GM12872 (cell line): Measurements from ENCODE around the gene STK17A.

ENCODE experiments used
- TF ChIP-seq, protein P1 (sequence below): IDR thresholded peaks from 3 replicates; pipeline ENCODE4 v1.5.1; 2011; ENCODE audit warnings: low read depth, mild to moderate bottlenecking, low read length, moderate library complexity; ENCODE audit not compliant: insufficient read depth

STK17A gene

DNA sequence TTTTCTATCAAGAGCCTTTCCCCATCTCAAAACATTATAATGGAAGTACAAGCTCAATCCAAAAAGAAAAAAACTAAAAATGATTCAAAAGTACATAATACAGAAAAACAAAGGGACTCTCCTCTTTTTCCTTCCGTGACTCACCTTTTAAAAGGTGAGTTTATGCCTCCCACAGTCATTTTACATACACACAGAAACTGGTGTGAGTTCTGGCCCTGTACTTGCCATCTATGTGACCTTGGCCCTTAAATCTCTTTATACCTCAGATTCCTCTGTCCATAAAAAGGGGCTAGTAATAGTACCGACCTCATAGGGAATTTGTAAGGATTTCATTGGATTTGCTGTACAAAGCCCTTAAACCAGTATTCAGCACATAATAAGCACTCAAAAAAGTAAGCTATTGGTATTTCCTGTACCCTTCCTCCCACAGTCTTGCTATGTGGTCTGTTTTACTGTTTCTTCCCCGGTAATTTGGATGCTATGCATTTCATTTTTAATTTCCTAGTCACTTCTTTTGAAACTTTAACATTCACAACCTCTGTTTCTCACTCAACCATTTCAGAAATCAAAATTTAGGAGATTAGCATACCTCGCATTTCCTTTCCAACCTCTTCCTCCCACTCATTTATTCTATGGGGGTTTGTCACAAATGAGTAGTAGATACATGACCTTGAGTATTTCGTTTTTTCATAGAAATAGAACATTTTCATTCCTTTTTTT is 39.0 kb downstream of the STK17A start:
- TF ChIP-seq, protein P1, sequence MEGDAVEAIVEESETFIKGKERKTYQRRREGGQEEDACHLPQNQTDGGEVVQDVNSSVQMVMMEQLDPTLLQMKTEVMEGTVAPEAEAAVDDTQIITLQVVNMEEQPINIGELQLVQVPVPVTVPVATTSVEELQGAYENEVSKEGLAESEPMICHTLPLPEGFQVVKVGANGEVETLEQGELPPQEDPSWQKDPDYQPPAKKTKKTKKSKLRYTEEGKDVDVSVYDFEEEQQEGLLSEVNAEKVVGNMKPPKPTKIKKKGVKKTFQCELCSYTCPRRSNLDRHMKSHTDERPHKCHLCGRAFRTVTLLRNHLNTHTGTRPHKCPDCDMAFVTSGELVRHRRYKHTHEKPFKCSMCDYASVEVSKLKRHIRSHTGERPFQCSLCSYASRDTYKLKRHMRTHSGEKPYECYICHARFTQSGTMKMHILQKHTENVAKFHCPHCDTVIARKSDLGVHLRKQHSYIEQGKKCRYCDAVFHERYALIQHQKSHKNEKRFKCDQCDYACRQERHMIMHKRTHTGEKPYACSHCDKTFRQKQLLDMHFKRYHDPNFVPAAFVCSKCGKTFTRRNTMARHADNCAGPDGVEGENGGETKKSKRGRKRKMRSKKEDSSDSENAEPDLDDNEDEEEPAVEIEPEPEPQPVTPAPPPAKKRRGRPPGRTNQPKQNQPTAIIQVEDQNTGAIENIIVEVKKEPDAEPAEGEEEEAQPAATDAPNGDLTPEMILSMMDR, result no peak

DNA sequence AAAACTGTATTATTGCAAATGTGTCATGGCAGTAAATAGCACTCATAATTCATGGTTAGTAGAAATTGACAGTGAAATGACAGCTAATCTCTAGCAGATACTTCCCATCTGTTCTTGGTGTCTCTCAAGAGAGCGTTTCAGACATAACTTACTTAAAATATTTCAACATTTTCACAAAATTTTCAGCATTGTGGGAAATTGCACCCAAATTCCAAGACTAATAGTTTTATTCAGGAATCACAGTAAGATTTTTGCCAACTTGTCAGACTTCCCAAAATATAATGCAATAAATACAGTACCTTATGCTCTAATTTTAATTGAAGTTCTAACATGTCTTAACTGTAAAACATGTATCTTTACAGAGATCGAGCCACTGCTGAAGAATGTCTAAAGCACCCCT is 41.2 kb downstream of the STK17A start:
- TF ChIP-seq, protein P1, result no peak

DNA sequence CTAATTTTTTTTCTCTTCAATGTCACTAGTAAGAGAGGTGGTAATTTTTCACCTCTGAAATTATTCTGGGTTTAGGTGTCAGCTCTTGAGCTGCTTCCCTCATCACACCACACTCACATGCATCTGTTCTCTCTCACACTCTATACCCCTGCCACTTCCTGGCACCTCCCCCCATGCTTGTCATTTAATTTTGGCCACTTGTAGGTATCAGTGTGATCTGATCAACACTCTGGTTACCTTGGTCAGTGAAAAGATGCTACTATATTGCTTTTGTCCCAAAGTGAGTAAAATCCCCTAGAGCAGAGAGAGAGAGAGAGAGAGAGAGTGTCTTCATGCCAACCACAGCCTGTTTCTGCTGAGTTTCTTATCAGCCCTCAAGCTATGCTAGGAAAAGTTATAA is 42.5 kb downstream of the STK17A start:
- TF ChIP-seq, protein P1, result no peak

DNA sequence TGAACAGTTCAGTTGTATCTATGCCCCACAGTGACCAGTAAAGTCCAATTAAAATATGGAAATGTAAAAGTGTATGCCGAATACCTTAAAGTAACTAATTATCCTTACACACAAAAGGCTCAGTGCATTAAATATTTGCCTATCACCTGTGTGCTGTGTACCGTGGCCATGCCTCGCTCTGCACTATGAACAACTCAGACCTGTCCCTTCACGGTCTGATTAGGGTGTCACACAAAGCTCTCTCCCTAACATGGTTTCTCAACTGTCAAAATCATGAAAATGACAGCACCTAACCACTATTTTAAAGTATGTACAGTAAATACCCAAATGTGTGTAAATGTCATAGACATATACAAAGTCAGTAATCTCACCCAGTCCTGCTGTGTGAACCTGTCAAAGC is 43.1 kb downstream of the STK17A start:
- TF ChIP-seq, protein P1, result no peak

DNA sequence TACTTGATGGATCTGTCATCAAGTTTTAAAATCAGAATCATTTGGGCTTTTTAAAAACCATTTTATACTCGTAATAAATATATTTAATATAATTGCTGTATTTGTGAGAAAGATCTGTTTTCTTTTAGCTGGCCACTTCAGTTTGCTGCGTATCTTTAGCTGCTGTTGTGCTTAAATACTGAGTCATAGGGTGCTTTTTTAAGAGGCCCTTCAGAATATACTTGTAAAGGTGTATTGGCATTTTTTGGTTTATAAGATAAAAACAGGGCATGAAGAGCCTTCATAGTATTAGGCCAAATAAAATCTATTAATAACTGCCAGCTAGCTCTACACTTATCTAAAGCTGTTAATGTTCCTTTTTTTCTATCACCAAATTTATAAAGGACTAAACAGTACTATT is 43.8 kb downstream of the STK17A start:
- TF ChIP-seq, protein P1, result no peak

DNA sequence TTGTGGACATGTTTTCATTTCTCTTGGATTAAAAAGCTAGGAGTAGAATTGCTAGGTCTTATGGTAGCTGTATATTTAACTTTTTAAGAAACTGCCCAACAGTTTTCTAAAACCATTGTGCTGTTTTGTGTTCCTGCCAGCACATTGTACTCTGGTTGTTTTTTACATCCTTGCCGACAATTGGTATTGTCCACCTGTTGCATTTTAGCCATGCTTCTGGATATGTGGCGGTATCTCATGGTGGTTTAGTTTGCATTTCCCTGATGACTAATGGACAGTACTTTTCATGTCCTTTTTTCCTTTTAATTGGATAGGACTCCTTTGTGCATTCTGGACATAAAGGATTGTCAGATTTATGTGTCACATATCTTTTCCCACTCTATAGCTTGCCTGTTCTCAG is 45.5 kb downstream of the STK17A start:
- TF ChIP-seq, protein P1, result no peak

DNA sequence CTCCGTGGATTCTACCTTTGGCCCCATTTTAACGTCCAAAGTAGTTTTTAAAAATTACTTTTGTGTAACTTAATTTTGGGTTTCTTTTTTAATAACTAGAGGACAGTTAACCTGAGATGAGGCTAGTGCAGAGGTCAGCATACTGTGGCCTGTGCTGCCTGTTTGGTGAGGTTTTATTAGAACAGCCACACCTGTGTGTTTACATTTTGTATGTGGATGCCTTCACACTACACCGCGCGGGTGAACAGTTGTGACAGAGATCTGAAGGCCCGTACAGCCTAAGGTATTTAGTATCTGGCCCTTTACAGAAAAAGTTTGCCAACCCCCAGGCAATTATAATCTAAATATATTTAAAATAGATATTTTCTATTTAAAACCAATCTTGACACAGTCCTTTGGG is 46.9 kb downstream of the STK17A start:
- TF ChIP-seq, protein P1, result no peak

DNA sequence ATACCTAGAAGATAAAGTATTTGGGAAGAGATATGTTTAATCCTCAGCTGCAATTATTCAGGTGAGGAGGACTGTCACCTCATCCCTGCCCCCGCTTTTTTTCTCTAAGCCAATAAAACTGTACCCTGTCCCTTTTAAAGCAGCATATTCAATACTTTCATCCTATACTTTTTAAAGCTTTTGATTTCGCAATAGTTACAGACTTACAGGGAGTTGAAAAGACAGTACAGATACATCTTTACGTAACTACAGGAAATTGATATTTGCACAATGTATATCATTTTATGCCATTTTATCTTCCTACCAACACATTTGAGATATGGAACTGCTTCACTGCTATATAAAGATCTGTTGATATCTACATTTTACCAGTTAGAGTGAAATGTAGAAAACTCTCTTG is 47.6 kb downstream of the STK17A start:
- TF ChIP-seq, protein P1, result no peak
